ENCODE data around the gene SRMS. TPM values are rescaled to one million over a fixed set of nuclear protein-coding genes. Genes with fewer than 3 reads are reported as not detected.

SRMS gene
- total RNA-seq, 1 experiment from 2014 or later: 0.13 TPM

DNA sequence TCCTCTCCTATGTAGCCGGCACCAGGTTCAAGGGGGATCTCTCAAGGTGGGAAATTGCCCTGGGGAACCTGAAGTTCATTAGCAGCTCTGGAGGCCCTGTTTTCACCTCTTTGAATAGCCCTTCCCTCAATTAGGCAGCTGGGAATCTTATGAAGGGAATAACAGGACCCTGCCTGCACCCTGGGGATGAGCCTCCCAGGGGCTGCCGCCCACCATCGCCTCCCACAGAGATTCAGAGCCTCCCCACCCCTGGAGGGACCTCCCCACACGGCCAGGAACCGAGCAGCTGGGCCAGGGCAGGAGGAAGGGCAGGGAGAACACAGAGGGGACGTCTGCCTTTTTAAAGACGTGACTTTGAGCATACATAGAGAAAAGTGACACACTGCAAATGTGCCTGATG is 44.0 kb downstream of the SRMS start:
- DNase-seq (ENCODE audit: low spot score): no peak

DNA sequence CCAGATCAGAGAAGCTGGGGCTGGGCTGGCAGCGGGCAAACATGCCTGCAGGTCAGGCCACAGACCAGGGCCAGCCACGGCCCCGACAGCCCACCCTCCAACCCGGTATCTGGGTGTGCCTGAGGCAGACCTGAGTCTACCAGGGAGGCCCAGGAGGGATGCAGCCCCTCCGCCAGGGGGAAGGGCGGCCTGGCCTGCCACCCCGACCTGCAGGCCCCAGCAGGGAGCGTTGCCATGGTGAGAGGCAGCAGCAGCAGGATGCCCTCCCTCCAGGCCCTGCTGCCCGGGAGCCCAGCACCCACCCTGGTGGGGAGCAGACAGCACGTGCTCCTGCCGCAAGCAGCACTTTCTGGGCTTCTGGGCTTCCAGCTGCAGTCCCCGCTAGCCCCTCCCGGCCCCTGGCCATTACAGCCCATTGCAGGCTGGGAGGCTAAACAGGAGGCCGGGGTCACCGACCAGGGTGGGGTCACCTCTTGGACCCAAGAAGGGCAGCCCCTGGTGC is 44.8 kb downstream of the SRMS start:
- DNase-seq (ENCODE audit: low spot score): no peak

DNA sequence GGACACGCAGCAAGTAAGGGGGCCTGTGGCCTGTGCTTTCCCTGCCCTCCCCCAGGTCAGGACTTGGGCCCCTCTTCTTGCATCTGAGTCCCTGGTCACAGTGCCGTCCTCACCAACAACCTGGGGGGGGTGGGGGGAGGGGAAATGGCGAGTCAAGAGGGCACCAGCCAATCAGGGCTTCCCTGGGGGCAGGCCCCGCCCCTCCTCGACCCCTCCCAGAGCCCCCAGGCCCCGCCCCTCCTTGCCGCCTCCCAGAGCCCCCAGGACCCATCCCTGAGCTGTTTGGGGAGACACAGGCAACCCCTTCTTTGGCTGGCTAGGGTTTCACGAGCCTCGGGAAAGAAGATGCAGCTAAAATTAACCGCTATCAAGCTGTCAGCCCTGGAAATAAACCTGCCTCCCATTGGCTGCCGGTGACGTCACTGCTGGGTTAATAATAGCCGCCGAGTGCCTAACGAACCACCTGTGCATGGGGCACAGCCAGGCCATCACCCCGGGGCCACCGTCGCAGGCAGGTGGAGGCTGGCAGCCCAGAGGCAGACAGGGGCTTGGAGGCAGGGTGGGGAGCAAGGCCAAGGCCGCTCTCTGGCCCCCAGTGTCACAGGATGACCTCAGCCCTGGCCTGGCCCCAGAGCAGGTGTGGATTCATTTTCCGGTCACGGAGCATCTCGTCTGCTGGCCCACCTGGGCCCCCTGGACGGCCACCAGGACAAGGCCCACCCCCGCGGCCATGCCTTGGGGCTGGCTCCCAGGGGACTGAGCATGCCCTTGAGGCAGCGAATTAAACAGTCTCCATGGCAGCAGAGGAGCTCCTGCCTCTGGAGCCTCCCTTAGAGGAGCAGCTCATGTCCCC is 45.5 kb downstream of the SRMS start:
- peak; percentile 58 for DNase-seq (ENCODE audit: low spot score)

DNA sequence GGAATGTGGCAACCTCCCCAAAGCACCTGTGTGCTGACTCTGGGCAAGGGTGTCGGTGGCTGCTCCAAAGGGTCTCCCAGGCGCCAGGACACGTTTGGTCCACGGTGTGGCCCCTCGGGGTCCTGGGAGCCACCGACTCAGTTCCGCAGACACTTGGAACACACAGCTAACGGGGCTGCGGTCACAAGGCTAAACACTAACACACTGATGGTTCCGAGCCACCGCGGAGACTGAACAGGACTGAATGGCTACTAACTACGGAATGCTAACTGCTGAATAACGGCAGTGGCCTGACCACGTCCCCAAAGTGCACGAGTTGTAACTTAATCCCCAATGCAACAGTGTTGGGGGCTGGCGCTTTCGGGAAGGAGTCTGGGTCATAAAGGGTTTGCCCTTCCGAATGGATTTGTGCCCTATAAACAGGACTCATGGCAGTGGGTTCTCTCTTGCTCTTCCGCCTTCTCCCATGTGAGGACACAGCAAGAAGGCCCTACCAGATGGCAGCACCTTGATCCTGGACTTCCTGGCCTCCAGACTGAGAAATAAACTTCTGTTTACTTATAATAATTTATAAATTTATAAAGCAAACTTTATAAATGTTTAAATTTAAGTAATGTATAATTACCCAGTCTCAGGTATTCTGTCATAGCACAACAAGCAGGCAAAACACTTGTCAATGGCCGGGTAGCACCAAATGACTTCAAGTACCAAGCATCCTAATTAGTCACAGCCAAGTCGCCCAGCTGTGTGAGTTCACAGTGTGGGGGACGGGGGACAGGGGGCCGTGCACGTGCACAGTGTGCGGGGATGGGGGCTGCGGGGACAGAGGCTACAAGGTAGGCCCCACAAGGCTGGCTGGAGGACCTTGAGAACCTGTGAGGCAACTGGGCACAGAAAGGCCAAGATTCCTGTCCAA is 46.4 kb downstream of the SRMS start:
- DNase-seq (ENCODE audit: low spot score): no peak

DNA sequence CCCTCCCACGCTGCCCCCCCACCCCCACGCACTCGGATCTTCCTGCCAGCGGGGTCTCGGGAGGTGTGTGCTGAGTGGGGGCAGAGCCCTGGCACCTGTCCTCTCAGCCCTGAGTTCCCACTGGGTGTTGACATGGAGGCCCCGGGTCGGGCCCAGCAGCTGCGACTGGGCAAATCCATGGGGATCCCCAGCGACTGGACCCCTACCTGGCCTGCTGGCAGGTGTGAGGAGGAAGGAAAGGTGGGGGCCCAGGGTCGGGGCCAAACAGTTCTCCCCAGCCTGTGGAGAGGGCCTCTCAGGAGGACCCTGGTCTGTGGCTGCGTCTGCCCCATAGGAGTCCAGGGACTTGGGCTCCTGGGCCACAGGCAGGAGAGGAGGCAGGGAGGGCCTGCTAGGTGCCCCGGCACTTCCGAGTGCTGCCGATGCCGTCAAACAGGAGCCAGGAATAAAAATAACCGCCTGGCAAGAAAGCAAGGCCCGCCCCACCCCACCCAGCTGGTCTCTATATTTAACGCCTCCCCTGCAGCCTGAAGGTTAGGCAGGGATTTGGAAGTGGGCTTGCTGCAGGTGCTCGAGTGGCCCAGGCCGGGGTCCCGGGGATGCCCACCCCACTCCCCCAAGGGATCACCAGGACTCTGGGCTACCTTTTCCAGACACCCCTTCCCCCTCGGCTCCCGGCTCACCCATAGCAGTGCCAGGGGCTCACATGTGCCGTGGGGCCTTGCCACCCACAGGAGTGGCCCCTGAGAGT is 47.2 kb downstream of the SRMS start:
- DNase-seq (ENCODE audit: low spot score): no peak

DNA sequence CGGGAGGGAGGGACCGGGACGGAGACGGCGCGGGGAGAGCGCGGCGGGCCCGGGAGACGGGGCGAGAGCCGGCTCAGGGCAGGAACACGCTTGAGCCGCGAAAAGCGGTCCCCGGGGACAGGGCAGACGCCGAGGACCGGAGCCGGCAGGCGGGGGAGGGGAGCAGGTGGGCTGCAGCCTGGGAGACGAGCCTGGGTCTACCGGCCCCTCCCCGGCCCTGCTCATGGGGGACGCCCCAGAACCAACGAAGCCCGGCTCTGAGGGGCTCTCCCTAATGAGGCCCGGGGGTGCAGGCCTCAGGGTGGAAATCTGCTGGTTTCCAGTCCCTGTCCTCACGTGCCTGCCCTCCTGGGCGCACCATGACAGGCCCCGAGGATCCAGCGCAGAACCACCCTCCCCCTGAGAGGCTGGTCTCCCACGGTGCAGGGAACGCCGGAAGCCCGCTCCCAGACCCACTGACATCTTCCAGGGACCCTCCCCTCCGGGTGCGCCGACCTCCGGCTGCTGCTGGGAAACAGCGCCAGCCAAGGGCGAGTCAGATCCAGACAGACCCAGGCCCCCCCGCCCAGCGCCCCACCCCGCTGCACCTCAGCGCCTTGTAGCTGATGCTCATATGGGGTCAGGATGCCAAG is 48.1 kb downstream of the SRMS start:
- no peak for DNase-seq (ENCODE audit: low spot score)

DNA sequence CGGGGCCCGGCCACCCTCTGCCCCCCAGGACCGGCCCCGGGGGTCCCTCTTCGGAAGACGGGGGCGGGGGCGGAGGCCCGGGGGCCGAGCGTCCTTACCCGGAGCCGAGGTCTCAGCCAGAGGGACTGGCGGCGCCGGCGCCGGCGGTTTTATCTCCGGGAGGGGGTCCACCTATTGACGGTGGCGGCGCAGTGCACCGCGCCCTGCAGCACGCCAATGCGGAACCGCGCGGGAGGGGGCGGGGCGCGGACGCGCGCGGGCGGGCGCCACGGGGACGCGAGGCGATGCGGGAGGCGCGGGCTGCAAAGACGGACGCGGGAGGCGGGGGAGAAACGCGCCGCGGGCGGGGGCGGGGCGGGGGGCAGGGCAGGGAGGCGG is 48.6 kb downstream of the SRMS start, which contains the start of gene EEF1A2:
TSS of gene EEF1A2 (minus strand) at position 124 of the 378 bp plus-strand sequence. CDS start 1,320 bp downstream, outside the sequence.
- no peak for DNase-seq (ENCODE audit: low spot score)

DNA sequence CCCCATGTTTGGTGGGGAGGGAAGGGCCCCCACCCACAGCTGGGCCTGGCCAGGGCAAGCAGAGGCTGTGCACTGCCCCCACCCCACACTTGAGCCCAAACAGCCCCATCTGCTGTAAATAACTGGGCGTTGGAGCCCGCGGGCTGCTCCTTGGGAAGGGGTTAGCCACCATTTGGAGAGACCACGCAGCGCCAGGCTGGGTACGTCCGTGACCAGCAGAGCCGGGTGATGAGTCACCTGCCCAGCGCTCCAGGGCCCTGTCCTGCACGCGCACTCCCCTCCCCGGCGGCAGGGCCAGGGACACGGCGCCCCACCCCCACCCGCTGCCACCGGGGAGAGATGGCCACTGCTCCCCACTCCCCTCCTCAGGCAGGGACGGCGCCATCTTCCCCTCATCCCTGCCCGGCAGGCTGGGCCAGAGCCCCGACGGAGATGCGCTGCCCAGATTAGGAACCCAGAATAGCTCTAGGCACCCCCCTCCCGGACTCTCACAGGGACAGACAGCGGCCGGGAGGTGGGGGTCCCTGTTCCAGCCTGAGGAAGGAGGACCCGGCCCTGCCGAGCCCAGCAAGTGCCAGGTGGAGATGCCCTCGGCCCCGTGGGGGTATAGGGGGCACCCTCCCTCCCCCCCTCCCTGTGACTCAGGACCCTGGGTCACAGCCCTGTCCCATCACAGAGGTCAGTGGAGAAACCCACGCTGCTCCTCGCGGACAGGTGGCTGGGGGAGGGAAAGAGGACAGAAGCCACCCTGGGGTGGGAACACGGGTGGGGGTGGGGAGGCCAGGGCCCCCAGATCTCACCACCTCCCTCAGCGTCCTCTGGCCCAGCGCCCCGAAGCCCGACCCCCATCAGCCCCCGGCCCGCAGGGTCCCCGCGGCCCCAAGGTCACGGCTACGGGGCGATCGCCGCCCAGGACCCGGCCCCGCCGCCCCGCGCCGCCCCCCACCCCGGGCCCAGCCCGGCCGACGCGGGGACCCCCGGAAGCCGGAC is 49.3 kb downstream of the SRMS start:
- DNase-seq (ENCODE audit: low spot score): no peak

DNA sequence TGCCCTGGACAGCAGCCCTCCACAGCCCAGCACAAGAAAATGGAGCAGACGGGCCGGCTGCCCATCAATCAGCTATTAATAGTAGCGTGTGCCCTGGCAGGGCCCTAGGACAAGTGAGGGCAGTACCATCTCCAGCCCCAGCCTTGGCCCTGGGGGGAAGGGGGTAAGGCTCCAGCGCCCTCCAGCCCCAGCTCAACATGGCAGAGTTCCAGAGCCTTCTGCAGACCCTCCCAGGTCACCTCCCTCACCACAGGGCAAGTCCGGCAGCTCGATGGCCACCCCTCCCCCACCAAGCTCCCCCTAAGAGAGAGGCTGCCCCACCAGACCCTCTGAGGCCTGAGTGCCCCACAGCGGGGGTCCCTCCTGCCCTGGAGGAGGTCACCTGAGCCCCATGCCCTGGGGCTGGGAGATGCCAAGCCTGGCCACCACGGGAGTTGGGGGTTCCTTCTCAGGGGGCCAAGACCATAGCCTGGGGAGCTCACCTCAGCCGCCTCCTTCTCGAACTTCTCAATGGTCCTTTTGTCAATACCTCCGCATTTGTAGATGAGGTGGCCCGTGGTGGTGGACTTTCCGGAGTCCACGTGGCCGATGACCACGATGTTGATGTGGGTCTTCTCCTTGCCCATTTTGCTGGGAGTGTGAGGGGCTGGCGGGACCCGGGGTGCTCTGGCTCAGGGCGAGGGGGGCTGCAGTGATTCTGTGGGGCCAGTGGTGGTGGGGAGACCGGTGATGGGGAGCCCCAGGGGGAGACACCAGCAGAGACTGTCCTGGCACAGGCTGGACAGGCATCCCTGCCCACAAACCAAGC is 50.2 kb downstream of the SRMS start:
- no peak for DNase-seq (ENCODE audit: low spot score)

DNA sequence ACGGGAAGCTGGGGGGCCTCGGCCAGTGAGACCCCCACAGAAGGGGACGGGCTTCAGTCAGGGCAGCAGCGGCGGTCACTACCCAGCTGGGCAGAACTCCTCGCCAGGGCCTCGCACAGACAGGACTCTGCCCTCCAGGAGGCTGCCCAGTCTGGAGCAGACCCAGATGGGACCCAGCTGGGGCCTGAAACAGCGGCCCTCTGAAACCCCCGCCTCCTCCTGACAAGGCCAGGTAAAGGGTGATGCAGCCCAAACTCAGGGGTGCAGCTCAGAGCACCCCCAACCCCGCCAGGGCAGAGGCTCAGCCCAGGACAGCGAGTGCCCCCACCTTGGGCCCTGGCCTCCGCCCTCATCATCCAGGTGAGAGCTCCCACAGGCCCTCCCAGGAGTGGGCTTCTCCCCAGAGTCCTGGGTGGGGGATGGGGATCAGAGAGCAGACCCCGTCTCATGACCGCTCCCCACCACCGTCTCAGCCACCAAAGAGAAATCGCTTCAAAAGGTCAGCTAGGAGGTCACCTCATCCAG is 50.9 kb downstream of the SRMS start:
- DNase-seq (ENCODE audit: low spot score): no peak

DNA sequence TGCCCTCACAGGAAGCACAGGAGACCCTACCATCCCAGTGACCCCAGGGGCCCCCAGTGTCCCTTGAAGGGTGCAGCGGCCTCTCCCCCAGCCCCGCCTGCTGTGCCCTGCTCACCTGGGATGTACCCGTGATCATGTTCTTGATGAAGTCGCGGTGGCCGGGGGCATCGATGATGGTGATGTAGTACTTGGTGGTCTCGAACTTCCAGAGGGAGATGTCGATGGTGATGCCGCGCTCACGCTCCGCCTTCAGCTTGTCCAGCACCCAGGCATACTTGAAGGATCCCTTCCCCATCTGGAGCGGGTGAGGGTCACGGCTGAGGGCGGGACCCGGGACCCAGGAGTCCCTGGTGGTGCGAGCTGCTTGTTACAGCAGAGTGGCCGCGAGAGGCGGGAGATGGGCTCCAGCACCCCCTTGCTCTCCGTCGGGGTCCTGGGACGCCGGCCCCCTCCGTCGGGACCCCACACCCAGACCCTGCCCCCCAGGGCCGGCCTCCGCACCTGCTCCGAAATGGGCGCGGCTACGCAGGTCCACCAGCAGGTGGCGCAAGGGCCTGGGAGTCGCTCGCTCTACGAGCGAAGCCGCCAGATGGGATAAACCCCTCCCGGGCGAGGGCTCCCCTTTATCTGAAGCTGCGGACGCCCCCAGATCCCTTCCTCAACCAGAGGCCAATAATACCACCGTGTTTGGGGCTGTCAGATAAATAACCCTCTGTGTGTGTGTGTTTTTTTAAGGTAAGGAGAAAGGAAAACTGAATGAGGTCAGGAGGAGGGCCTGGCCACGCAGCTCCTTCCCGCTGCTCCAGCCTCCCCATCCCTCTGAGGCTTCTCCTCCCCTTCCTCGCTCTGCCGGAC is 51.6 kb downstream of the SRMS start:
- DNase-seq (ENCODE audit: low spot score): peak; percentile 83

DNA sequence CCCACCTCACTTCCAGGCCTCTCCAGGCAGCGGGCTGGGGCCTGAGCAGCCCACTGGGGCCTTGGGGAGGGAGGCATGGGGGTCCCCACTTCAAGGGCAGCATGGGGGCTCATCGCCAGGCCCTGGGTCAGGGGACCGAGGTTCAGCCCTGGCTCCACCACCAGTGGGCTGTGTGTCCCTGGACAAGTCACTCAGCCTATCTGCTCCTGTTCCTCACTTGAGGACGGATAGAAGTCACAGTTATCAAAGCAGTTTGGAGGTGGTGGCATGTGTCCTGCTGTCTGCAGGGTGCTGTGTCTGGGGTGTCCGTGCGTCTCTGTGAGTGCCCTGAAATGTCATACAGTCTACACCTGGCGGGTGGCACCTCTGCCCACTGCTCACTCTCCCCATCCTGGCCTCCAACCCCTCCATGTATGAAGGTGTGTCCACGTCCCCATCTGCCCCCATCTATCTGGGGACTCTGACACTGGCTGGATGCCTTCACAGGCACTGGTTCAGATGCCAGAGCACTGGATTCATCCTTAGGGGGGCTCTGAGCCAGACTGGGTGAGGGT is 52.3 kb downstream of the SRMS start:
- DNase-seq (ENCODE audit: low spot score): no peak

DNA sequence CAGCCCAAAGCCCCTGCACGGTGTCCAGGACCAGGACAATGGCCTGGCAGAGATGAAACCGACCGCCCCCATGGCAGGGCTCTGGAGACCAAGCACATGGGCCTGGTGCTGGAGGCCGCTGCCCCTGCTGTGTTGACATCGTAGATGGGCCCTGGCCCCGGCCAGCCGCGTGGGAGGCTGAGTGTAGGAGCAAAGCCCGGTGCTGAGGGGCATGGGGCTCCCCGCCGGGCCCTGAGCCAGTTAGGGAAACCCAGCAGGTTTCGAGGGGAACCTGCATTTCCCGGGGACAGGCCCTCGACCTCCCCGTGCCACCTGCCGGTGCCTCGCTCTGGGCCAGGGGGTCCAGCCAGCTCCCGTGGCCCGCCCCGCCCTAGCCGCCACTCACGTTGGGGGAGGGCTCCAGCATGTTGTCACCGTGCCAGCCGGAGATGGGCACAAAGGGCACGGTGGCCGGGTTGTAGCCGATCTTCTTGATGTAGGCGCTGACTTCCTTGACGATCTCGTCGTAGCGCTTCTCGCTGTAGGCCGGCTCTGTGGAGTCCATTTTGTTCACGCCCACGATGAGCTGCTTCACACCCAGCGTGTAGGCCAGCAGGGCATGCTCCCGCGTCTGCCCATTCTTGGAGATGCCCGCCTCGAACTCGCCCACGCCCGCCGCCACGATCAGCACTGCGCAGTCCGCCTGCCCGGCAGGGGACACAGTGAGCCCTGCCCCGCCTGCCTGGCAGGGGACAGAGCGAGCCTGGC is 53.0 kb downstream of the SRMS start:
- DNase-seq (ENCODE audit: low spot score): no peak

DNA sequence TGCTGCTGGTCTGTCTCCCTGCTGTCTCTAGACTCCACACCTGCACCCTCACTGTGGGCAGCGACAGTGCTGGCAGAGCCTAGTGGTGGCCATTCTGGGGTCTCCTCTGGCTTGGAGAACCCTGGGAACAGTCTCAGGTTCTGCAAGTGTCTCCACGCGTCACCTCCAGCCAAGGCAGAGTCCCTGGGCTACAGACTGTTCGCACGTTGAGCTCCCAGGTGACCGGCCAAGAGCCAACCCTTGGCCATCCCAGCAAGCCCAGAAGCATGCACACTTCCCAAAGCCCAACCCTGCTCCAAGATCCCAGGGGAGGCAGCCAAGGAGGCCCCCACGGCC is 53.5 kb downstream of the SRMS start:
- DNase-seq (ENCODE audit: low spot score): no peak

DNA sequence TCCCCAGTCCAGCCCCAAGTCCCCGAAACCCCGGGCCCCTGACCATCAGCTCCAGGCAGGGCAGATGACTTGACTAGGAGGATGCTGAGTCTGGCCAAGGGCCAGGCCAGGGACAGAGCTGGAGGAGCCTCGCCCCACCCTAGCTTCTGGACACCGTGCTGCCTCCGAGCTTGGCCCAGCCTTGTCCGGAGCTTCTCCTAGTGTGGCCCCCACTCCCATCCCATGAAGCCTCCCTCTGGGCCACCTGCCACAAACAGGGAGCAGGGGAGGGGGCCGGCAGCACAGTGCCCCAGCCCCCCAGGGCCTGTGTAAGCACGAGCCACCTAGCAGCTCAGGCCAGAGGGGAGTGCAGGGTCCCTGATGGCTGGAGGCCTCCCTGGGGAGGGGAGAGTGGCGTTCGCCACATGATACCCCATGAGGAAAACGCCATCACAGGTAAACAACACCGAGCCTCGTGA is 54.0 kb downstream of the SRMS start:
- DNase-seq (ENCODE audit: low spot score): no peak

DNA sequence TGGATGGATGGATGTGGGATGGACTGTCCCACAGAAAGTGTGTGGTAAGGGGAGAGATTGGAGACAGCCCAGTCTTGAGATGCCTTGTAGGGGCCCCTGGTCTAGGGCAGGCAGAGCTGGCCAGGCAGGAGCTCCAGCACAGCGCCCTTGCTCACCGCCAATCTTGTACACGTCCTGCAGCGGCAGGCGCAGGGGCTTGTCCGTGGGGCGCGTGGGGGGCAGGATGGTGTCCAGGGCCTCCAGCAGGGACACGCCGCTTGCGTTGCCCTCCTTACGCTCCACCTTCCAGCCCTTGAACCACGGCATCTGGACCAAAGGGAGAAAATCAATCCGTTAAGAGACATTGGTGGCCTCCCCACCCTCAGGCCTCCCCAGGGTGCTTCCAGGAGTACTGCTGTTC is 54.6 kb downstream of the SRMS start:
- no peak for DNase-seq (ENCODE audit: low spot score)

DNA sequence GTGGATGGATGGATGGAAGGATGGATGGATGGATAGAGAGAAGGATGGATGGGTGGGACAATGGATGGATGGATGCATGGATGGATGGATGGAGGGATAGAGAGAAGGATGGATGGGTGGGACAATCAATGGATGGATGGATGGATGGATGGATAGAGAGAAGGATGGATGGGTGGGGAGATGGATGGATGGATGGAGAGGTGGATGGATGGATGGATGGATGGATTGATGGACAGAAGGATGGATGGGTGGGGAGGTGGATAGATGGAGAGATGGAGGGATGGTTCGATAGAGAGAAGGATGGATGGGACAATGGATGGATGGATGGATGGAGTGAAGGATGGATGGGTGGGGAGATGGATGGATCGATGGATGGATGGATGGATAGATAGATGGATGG is 55.0 kb downstream of the SRMS start:
- DNase-seq (ENCODE audit: low spot score): no peak

Data from HT-29 (cell line).